T follicular helper cell (primary cell): Measurements from ENCODE around the gene ARL6.
A peak's percentile ranks its signal among the peaks of the same experiment; 100 is the strongest.
"Not testable (repeated sequence)": the region's sequence is repeated elsewhere in the genome, so short reads cannot be mapped to it uniquely, and the experiment has no call there.

ENCODE experiments used
- DNase-seq: peaks from one replicate; pipeline ENCODE4 v3.0.0-alpha.2; 2020; ENCODE audit warnings: low read depth

Gene ARL6

DNA sequence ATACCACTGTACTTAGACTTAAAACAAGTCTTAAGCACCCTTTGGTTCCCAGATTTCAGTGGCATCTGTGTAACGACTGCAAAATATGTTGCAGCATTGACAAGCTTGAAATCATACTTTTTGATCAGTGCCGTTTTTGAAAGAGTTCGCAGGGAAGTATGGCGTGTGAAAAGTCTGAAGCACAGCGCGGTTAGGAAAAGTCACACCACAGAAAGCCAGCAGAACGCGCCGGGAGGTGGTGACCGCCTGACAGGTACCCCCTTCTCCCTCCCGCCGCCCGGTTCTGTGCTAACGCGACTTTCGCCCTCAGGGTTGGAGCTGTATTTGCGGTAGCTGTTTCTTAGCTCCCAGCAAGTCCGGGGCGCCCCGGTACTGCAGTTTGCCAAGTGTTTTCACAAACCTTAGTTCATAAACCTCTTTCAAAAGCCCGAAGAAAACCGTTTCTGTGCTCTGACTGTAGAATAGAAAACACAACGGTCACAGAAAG is 56.8 kb downstream of the ARL6 start:
- DNase-seq, result peak; percentile 36

DNA sequence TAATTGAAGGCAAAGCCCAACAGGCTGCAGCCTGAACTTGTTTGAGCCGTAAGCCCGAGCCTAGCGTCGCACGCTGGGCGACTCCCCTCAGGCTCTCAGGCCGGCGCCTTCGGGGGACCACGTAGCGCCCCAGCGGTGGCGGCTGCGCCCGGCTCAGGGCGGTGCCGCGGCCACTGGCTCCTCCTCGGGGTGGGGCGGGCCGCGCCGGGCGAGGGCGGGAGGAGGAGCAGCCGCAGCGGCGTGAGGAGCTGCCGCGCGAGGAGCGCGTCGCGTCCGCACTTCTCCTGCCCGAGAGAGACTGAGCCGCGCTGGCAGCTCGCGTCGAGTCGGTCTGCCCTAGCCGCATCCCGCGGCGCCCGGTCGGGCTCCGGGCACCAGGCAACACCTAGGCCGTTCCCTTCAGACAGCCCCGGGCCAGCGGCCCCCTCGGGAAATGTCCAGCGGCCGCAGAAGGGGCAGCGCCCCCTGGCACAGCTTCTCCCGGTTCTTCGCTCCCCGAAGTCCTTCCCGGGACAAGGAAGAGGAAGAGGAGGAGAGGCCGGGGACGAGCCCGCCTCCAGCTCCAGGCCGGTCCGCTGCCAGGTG is 57.3 kb downstream of the ARL6 start, which contains the start of gene CRYBG3:
Gene CRYBG3 (plus strand): TSS at position 238 of the 585 bp plus-strand sequence. CDS start 196 bp downstream, at position 434.
- DNase-seq, result peak; percentile 68

DNA sequence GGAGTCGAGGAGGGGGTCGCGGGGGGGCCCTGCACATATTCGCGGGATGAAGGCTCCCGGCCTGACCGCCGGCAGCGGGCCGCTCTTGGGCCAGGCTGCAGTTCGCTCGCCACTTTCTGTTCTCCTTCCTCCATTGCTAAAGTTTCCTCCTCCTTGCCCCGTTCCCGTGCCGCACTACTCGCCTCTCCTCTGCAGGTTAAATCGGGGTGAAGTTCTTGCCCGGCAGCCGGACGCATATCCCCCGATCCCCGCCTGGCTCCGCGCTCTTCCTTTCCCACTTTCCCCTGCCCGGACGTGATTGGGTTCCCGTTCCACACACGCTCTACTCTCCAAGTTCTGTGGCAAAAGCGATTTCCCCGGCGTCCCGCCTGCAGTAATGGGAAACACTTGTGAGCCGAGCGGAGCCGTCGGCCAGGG is 57.8 kb downstream of the ARL6 start:
- DNase-seq, result no peak

DNA sequence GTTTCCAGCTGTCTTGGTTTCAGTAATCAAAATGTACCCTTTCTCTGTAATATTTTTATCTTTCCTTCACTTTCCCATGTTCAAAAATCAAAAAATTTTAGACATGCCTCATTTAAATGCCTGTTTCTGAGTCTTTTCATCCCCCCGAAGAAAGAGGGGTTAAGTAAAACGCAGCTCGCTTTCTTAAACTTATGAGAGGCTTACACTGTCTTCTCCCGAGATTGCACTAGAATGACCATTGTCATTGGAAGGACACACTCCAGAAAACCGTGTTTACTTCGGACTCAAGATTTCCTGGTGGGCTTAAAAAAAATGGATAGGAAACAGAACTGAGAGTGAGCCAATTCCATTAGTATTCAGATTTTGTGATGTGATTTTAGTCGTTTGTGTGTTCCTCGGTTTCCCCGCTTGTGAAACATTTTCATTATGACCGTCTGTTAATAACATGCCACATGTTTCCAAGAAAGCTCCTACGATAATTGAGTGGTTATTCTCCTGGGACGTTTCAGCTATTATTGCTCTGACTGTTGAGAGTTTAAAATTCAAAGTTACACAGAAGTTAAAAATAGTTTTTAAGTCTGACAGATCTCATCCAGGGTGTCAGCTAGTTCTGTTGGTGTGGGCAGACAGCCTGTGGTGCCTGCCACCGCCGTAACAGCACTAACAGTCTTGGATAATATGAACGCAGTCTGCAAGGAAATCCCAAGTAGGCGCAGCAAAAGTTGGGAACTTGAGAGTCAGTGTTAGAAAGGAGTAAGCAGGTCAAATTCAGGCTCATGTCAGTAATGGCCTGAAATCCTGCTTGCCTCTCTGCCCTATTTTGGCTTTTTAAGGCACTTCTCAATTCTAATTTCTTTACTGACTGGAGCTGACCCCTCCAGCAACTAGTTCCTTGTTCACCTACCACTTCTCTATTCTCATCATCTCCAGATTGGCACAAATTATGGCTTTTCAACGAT is 58.8 kb downstream of the ARL6 start:
- no peak for DNase-seq

DNA sequence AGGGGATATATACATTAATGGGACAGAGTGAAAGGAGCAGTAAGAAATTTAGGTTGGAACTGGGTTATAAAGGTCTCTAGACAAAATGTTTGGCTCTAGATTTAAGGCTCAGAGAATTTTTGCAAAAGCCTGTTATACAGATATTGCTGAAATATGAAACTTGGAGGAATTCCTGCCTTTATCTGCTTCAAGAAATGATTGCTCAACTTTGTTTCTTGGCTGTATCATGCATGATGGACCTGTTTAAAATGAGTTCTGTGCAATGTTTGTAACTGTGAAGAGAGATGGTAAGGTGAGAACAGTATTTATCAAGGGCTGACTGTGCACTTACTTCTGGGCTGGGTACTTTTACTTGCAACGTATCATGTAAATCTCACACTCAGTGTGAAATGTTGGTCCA is 60.5 kb downstream of the ARL6 start:
- no peak for DNase-seq

DNA sequence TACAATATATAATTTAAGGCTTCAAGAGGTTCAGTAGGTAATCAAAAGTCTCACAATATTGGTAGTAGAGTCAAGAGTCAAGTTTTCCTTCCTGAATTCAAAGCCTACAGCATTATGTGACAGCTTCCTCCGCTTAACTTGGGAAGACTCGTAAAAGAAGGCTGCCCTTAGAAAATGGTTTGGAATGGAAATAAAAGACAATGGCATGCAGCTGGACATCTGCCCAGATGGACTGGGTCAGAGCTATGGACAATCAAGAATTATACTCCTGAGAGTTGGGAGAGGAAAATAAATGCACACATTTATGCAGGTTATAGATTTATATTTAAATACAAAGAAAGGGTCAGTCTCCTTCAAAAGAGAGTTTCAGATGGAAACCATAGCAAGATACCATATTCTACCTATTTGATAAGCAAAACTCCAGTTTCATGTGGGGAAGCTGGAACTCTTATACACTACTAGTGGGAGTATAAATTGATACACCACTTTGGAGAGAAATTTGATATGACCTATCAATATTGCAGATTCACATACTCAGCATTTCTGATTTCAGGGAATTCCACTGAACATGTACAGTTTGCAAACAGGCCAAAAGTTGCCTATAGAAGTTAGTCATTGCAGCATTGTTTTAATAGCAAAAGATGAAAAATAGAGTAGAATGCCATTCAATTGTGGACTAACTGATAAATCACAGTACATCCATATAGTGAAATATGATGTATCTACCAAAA is 63.3 kb downstream of the ARL6 start:
- no peak for DNase-seq

DNA sequence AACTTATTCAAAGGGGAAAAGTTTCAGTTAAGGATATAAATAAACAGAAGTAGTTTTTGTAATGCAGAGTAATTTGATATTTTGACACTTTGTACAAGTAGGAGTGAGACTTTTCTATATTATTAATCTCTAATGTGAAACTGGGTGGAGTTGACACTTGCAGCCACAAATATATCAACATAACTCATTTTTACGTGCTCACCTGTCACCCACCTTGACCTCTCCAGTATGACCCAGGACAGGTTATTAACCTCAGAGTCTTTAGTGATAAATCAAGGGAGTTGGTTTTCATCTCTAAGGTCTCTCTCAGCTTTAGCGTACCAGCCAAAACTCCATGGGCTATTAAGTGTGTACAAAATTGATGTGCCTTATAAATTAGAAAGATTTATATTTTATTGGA is 64.6 kb downstream of the ARL6 start:
- no peak for DNase-seq

DNA sequence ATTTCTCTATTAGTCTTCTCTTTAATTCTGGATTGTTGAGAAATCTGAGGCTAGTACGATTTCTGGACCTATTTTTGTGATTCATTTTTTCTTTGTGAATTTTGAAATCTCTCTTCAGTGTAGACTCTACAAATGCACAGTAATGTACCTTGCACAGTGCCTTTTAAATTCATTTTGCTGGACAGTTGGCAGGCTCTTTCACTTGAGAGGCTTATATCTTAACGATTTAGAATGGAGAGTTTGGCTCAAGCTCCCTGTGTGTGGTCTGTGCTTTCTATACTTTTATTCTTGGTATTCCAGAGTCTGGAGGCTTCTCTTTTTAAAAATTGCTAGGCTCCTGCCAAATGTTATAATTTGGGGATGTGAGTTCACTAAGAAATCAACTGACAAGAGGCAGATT is 66.1 kb downstream of the ARL6 start:
- no peak for DNase-seq

DNA sequence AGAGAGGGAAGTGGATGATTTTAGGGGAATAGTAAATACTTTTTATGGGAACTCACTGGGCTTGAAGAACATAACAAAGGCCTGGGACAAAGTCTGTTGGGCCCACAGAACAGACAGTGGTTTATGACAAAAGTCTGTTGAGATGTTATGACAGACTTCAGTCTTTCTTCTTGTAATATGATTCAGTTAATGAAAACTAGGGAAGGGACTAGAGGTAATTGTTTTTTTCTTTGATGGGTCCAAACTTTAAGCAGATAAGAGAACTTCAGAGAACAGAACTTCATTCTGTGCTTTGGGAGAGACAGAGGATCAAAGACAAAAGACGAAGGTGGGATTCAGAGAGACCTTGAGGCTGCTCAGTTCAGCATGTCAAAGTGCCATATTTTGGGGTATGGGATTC is 66.6 kb downstream of the ARL6 start:
- DNase-seq, result no peak

DNA sequence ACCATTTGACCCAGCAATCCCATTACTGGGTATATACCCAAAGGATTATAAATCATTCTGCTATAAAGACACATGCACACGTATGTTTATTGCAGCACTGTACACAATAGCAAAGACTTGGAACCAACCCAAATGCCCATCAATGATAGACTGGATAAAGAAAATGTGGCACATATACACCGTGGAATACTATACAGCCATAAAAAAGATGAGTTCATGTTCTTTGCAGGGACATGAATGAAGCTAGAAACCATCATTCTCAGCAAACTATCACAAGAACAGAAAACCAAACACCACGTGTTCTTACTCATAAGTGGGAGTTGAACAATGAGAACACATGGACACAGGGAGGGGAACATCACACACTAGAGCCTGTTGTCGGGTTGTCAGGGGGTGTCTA is 68.6 kb downstream of the ARL6 start:
- not testable (repeated sequence) for DNase-seq

DNA sequence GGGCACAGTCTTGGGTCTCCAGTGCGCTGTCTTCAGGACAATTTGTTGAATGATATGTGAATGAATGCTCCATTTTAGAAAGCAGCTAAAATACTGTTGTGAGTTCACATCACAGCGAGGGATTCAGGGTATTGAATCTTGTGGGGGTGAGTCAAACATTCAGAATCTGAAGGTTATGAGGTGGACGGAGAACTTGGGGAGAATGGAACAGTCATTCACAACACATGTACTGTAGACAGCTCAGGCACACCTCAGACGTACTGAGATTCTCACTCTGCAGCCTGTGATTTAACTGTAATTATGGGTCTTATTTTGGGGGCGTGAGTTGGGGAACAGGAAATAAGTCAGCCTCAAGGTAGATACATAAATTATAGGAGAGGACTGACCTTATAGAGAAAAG is 71.2 kb downstream of the ARL6 start:
- DNase-seq, result no peak

DNA sequence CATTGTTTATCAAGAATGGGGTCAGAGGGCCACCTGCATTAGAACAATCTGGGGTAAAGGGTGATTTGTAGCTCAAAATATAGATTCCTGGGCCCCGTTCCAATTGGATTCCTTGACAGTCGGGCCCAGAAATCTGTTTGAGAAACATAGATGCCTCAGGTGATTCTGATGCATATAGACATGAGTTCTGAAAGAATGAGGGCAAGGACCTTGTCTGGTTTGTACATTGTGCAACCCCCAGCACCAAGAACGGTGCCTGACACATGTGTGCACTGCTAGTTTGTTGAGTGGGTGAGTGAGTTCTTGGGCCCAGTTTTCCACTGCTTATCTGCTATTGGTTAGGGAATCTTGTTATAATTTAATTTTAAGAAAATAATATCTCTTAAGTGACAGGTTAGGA is 73.8 kb downstream of the ARL6 start:
- no peak for DNase-seq

DNA sequence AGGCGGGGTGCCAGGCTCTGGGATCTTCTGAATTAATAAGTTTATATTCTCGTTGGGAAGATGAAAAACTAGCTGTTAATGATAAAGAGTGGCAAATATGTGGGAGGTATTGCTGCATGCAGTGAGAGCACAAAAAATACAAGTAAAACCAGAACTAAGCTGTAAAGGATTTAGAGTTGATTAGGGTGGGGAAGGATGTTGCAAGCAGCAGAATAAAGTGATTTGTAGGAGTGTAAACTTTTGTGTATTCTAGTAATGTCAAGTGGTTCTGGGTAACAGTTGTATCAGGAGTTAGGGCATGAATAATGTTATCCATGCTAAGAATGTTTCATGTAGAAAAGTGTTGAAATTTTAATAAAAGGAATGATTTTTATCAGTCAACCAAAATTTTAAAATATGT is 75.4 kb downstream of the ARL6 start:
- DNase-seq, result no peak

DNA sequence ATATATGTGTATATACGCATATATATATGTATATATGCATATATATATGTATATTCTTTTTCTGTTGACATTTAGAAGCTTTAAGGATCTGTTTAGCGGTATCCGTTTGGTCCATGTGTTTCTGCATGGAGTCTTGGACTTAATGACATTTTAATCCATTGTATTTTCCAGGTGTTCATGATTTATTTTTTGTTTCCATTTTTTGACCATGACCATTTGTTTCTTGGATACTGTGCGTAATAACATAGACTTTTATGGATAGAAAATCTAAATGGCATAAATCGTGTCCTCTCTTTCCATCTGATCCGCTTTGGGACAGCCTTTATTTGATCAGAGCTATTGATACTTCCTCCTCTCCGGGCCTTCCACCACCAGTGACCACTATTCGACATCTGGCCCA is 76.7 kb downstream of the ARL6 start:
- DNase-seq, result no peak

DNA sequence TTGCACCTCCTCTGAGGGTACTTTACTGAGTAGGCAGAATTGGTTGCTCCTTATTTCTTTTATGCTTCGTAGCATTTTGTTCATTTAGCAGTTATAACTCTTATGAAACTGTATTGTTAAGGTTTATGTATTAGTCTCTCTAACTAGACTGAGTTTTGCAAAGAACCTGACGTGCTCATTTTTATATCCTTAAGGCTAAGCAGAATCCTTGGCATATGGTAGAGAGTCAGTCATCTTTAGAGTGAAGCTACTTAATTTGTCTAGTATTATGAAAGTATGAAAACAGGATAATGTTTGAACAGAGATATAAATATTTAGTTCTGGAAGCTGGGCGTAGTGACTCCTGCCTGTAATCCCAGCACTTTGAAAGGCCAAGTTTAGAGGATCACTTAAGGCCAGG is 77.4 kb downstream of the ARL6 start:
- no peak for DNase-seq

DNA sequence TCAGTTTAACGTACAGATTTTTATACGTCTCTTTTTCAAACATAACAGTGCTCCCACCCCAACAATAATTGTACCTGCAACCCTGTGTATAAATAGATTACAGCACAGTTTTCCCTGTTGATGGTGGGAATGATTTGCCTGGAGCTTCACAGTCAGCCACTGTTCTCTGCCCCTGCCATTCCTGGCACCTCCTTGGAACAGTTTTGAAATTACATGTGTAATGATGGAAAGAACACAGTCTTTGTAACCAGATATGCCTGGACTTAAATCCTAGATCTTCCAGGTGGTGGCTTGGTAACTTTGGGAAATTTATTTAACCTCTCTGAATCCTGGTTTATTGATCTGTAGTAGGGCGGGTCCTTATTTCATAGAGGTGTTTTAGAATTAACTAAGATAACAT is 84.2 kb downstream of the ARL6 start:
- no peak for DNase-seq
